ENCODE results near the gene CELA1. TPM values are rescaled to one million over a fixed set of nuclear protein-coding genes. Genes with fewer than 3 reads are reported as not detected.

Gene CELA1
- total RNA-seq: not detected in 2 replicates

- no peak for DNase-seq
Observed at GRCh38 chr12:51346581-51346980, at the start of gene CELA1. TSS of gene CELA1 (minus strand) at chr12:51346679. CDS start at chr12:51346638, 41 bp downstream.

DNA sequence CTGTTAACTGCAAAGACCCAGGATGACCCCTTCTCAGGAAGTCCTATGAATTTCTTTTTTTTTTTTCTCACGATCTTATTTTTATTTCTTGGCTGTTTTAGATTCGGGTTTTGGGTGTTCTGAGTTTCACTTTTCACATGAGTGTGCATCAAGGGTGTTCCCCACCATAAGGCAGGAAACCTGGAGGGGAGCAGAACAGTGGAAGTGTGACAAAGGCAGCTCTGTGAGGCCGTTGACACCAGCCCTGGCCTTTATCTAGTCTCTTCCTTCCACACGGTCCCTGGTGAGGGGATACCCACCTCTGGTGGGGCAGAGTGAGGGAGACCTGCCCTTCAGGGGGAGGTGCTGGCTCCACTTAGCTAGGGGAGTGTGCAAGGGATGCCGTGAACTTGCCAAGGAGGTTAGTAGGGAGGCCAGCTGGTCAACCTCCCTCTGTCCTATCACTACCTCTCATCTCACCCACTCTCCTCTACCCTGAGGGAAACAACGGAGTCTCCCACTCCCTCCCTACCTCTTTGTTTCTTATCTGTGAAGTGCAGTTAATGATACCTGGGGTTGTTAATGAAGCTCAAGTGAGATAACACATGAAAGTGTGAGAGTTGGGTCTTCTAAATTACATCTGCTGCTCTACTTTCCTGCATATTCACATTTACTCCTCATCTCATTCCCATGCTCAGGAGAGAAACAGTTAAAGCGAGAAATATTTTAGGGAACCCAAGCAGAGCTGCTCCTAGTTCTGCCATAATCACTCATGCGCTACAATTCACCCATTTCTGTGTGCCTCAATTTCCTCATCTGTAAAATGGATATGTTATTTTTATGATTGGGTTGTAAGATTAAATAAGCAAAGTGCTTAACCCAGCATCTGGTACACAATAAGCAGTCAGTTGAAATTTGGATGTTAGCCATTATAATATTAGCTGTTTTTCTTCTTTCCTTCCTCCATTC is 49.1 kb upstream of the CELA1 start:
- no peak for DNase-seq

- DNase-seq: peak; percentile 95
Observed at GRCh38 chr12:51393676-51394545, 47.4 kb upstream of the CELA1 start.

GRCh38 chr12:51392556-51393237 is 46.2 kb upstream of the CELA1 start:
- peak; percentile 26 for DNase-seq

DNA sequence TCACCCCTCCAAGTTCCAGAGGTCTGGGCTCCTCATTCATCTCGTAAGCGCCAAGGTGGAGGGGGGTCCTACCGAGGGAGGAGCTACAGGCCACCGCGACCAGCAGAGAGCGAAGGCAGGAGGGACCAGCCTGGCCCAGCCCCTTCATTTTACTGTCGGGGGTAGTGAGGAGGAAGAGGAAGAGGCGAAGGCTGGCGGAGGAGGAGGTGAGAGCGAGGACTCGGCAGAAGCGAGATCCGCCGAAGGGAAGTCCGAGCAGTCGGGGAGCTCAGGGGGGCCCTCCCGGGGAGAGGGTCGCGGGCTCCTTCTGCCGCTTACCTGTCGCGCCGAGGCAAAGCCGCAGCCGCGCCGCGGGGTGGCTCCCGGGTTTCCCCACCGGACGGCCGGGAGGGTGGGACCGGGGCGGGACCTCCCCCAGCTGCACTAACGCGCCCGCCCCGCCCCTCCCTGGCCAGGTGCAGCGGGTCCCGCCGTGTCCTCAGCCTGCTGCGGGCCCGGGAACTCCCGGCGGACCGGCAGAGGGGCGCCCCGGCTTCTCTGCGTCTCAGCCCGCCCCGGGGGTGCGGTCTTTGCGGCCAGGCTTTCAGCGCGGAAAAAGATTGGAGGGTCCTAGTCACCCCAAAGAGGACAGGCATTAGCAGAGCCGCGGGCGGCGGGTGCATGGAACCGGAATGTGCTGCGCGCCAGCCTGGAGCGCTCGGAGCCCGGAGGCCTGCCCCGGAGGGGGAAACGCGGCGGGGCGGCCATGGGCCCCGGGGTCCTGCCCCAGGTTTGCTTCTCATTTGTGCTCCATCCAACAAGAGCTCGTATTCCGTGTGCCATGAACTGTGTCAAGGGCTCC is 45.0 kb upstream of the CELA1 start, which contains the start of gene GALNT6:
GALNT6 (minus strand) TSS at position 124 of the 841 bp plus-strand sequence. CDS start 11,625 bp downstream, outside the sequence.
- DNase-seq: peak; percentile 55

GRCh38 chr12:51390891-51391282 is 44.4 kb upstream of the CELA1 start:
- DNase-seq: peak; percentile 43

GRCh38 chr12:51390457-51390856 is 44.0 kb upstream of the CELA1 start:
- no peak for DNase-seq

DNA sequence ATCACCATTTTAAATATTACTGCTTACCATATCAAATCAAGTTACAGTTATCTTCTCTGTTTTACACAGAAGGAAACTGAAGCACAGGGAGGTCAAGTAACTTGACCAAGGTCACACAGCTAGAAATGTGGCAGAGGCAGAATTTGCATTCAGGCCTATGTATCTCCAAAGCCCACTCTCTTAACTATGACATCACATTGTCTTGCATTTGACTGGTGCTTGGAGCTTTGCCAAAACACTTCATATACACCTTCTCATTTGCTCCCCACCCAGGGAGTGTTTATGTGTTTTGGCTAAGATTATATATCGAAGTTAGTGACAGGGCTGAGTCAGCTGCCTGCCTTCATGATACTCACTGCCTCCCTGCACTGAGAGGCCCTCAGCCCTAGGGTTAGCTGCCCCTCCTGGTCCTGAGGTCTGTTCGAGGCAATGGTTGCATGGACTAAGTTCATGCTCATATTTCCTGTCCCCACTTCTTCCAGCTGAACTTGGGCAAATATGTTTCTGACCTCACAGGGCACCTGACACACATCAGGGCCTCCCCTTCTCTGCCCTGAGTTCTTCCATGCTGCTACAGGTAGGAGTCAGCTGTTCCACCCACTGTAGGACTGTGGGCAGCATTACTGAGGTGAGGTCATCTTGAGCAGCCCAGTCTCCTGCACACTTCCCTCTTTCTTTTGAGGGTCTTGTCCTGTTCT is 43.0 kb upstream of the CELA1 start:
- DNase-seq: peak; percentile 32

GRCh38 chr12:51388846-51389245 is 42.4 kb upstream of the CELA1 start:
- no peak for DNase-seq

GRCh38 chr12:51388069-51388799 is 41.8 kb upstream of the CELA1 start:
- DNase-seq: peak; percentile 54

DNA sequence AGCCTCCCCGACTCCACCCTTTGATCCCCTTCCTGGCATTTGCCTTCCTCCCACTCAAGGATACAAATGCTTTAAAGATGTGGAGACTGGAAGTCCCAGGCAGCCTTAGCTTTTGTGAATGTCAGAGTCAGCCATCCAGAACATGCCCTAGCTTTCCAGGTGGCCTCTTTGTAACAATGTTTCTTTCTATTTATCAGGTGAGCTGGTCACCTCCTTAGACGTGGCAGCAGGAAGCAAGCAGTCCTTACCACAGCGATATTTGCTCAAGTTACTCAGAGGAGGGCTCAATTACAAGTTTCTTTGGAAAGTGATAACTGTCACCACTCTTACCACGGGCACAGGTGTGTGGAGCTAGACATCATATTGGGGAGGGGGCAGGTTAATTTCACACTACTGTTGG is 39.9 kb upstream of the CELA1 start:
- DNase-seq: no peak

- peak; percentile 28 for DNase-seq
Observed at GRCh38 chr12:51383269-51383905, 36.9 kb upstream of the CELA1 start.

DNA sequence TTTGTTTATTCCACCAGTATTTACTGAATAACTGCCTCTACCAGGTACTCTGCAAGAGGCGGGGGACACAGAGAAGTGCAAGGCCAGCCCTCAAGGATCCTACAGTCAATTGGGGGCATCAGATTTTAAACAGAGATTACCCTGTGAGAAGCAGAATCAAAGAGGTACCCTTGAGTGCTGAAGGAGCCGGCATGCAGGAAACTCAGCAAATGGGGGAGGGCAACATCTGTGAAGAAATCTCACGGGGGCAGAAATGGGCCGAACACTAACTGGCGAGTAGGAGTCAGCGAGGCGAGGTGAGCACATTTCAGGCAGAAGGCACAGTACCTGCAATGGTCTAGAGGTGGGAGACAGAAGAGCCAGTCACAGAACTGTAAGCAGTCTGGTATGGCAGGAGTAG is 35.7 kb upstream of the CELA1 start:
- no peak for DNase-seq

DNA sequence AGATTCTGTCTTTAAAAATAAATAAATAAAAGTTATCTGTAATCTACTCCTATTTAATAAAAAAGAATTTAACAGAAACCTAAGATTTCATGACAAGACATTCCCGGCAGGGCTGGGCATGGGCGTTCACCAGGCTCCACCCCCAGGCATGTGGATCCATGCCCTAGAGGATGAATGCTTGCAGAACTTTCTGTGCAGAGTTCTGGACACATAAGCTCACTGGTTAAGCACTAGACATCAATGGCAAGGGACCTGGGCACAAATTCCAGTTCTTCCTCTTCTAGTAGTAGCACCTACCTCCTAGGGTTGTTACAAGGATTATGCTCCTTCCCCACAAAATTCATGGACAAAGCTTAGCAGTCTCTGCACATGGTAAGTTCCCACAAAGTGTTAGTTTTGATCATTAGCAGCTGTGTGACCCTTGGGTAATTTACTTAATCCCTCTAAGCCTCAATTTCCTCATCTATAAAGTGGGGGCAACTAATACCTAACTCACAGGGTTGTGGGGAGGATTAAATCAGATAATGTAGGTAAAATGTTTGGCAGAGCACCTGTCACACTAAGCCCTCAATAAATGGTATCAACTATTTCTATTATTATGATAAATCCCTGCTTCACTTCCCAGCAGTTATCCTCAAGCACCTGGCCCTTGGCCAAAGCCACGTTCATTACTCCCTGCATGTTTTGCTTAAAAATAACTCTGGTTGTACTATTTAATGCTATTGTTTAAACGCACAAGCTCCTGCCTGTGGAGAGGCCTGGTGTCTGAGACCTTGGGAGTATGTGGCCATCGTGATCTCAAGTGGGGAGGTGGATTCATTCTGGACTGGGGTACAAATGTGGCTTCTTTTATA is 35.0 kb upstream of the CELA1 start:
- peak; percentile 73 for DNase-seq

GRCh38 chr12:51379571-51379970 is 33.1 kb upstream of the CELA1 start:
- no peak for DNase-seq

DNA sequence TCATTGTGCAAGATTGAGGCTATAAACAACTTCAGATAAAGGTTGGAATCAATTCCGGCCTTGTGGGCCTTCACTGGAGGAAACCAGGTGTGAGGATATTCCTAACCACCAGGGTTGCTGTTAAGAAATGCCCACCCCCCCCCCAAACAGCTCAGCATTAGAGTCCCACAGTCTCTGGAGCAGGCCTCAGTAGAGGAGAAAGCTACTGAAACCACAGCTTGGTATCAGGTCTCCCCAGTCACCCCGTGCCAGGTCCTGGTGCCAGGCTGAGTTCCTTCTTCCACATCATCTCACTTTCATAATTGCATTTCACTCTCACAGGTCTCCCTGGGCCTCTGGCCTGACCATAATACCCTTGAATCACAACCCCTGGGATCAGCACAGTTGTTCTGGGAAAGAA is 32.3 kb upstream of the CELA1 start:
- DNase-seq: no peak

DNA sequence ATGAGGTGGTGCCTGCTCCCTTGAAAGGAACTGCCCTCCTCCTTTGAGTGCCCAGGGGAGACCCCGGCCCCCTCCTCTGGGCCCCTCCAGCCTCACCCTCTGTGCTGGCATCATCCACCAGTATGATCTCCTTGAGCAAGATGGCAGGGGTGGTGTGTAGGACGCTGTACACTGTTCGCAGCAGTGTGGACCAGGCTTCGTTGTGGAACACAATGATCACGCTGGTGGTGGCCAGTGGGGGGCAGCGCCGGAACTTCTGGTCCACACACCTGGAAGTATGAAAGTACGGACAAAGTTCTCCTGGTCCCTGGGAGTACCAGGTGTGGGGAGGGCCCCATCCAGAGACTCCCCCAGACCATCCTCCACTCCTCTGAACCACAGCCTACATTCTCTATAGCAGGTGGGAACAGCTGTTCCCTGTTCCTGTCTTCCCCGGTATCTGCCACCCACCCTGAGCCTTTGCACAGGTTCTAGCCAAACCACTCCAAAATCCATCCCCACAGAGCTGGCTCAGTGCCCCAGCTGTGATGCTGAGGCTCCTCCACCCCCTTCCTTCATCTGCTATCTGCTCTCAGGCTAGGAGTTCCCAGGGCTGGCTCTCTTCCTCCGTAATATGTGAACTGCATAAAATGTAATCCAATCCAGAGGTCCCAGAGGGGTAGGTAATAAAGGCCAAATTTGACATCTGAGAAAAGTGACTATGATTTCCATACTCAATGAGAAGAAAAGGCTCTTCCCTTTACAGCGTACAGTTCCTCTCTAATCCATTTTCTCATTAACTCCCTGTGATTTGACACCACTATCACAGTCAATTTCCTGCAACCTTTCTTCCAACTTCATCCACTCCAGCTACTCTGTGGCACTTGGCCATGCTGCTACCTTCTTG is 30.9 kb upstream of the CELA1 start:
- no peak for DNase-seq

DNA sequence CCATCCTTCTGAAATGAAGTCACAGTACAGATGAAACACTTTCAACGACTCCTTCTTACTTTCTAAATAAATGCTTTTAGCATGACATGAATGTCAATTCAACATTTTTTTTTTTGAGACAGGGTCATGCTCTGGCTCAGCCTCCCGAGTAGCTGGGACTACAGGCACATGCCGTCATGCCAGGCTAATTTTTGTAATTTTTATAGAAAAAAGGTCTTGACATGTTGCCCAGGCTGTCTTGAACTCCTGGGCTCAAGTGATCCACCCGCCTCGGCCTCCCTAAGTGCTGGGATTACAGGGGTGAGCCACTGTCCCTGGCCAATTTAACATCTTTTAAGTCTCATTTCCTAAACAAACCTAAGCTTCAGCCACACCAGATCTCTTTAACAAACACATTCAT is 28.4 kb upstream of the CELA1 start:
- DNase-seq: no peak

Data from dermis blood vessel endothelial cell (primary cell).